DOHH2 (cell line): Measurements from ENCODE around the gene GBE1.

Source experiments
- H3F3A ChIP-seq: fragments of 200-600 bp; sonication (generic), shearing (Covaris generic); 2 replicates; pipeline ENCODE4 v1.6.0; 2016; ENCODE audit warnings: antibody characterized with exemption, mild to moderate bottlenecking; ENCODE audit not compliant: control insufficient read depth, insufficient read depth
- H3K27ac ChIP-seq: fragments of 200-600 bp; sonication (generic); 2 replicates; pipeline ENCODE4 v1.5.1; 2014; ENCODE audit warnings: low read depth, mild to moderate bottlenecking, low read length, moderate library complexity
- H3K27me3 ChIP-seq: fragments of 200-600 bp; sonication (generic); 2 replicates; pipeline ENCODE4 v1.6.1; 2014; ENCODE audit warnings: mild to moderate bottlenecking, low read length, mixed read lengths; ENCODE audit not compliant: control insufficient read depth
- H3K36me3 ChIP-seq: fragments of 200-600 bp; sonication (generic); 2 replicates; pipeline ENCODE4 v1.6.1; 2014; ENCODE audit warnings: mild to moderate bottlenecking, low read length, moderate library complexity, mixed read lengths; ENCODE audit not compliant: control insufficient read depth
- H3K4me1 ChIP-seq: fragments of 200-600 bp; sonication (generic); 2 replicates; pipeline ENCODE4 v1.6.1; 2014; ENCODE audit warnings: mild to moderate bottlenecking, low read length, mixed read lengths; ENCODE audit not compliant: control insufficient read depth
- H3K4me2 ChIP-seq: fragments of 200-600 bp; sonication (generic); 2 replicates; pipeline ENCODE4 v1.6.0; 2014; ENCODE audit warnings: mild to moderate bottlenecking, low read length, moderate library complexity
- H3K4me3 ChIP-seq: fragments of 200-600 bp; sonication (generic); 2 replicates; pipeline ENCODE4 v1.5.1; 2014; ENCODE audit warnings: mild to moderate bottlenecking, low read length, mixed read lengths
- H3K79me2 ChIP-seq: fragments of 200-600 bp; sonication (generic); 2 replicates; pipeline ENCODE4 v1.6.1; 2014; ENCODE audit warnings: mild to moderate bottlenecking, low read length, mixed read lengths; ENCODE audit not compliant: control insufficient read depth
- H3K9me2 ChIP-seq: fragments of 200-600 bp; sonication (generic); replicated peaks from 2 replicates; pipeline ENCODE4 v1.6.1; 2014; ENCODE audit warnings: mild to moderate bottlenecking, low read length, mixed read lengths; ENCODE audit not compliant: control insufficient read depth
- H3K9me3 ChIP-seq: fragments of 200-600 bp; sonication (generic); 2 replicates; pipeline ENCODE4 v1.6.1; 2014; ENCODE audit warnings: antibody characterized with exemption, low read length, mixed read lengths; ENCODE audit not compliant: control insufficient read depth, insufficient read depth
- H4K20me1 ChIP-seq: fragments of 200-600 bp; sonication (generic); 2 replicates; pipeline ENCODE4 v1.6.0; 2014; ENCODE audit warnings: low read depth, mild to moderate bottlenecking, antibody characterized with exemption, low read length, moderate library complexity; ENCODE audit not compliant: control insufficient read depth, insufficient read depth
- EZH2phosphoT487 ChIP-seq: fragments of 200-600 bp; sonication (generic); IDR thresholded peaks from 2 replicates; pipeline ENCODE4 v1.6.1; 2017; ENCODE audit warnings: borderline replicate concordance, mild to moderate bottlenecking, antibody characterized with exemption, low read length, moderate library complexity, mixed read lengths
- TF ChIP-seq, protein P1 (sequence below): fragments of 200-600 bp; sonication (generic); IDR thresholded peaks from one replicate; pipeline ENCODE4 v1.5.1; 2014; ENCODE audit warnings: antibody characterized with exemption, mild to moderate bottlenecking, low read depth, low read length; ENCODE audit not compliant: poor library complexity, severe bottlenecking

GBE1 gene

GRCh38 chr3:81684751-81685395 is 76.6 kb downstream of the GBE1 start:
- Histone ChIP-seq H3K27me3 (no peaks in the 10 kb centered on the region), H3K4me1 (no peaks in the 10 kb centered on the region), H3K9me2 (no peaks in the 10 kb centered on the region), H3F3A (no peaks in the 10 kb centered on the region), H3K27ac (no peak overlapping the region), H3K4me2 (no peak overlapping the region), H3K79me2 (no peaks in the 10 kb centered on the region), H4K20me1 (no peaks in the 10 kb centered on the region), H3K4me3 (no peak overlapping the region), H3K36me3 (no peaks in the 10 kb centered on the region), H3K9me3 (no peaks in the 10 kb centered on the region)
- TF ChIP-seq EZH2phosphoT487: no peak

DNA sequence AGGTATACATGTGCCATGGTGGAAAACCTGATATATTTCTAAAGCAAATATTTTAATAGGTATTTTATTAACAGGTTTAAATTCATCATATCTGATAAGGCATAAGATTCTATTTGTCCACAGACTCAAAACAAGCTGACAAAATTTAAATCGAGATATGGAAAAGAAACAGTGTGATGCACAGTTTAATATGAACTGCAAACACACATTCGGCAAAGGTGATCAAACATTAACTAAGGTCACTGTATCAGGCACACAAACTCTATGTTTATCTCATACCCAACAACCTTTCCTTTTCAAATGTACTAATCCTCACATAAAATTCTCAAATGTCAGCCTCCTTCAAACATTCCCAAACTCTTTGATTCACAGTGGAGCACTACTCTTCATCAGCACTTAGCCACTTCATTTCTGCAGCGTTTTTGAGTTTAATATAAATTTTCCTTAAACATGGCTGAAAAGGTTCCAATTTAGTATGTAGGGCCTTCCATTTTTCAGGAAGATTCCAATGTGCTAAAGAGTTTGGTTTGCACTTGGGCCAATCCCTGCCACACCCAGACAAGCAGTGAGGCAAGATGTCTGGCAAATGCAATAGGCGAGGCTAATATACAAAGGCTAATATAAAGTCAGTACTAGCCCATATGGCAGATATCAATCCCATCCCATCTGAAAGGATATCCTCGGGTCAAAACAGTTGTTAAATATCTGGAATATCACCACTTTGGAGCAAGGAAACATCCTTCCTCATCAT is 84.6 kb downstream of the GBE1 start:
- TF ChIP-seq, protein P1, sequence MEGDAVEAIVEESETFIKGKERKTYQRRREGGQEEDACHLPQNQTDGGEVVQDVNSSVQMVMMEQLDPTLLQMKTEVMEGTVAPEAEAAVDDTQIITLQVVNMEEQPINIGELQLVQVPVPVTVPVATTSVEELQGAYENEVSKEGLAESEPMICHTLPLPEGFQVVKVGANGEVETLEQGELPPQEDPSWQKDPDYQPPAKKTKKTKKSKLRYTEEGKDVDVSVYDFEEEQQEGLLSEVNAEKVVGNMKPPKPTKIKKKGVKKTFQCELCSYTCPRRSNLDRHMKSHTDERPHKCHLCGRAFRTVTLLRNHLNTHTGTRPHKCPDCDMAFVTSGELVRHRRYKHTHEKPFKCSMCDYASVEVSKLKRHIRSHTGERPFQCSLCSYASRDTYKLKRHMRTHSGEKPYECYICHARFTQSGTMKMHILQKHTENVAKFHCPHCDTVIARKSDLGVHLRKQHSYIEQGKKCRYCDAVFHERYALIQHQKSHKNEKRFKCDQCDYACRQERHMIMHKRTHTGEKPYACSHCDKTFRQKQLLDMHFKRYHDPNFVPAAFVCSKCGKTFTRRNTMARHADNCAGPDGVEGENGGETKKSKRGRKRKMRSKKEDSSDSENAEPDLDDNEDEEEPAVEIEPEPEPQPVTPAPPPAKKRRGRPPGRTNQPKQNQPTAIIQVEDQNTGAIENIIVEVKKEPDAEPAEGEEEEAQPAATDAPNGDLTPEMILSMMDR: no peak
- TF ChIP-seq EZH2phosphoT487: no peak

GRCh38 chr3:81674690-81675089 is 86.8 kb downstream of the GBE1 start:
- H4K20me1 ChIP-seq: no peaks in the 10 kb centered on the region
- no peaks in the 10 kb centered on the region for H3K79me2 ChIP-seq

More for the DNA sequence above, 84.6 kb downstream of the GBE1 start:
- Histone ChIP-seq H3K4me2 (no peak overlapping the region), H3K36me3 (no peaks in the 10 kb centered on the region), H3K9me3 (no peaks in the 10 kb centered on the region), H3K27ac (no peak overlapping the region), H3K9me2 (no peaks in the 10 kb centered on the region), H3K27me3 (no peaks in the 10 kb centered on the region), H3K4me3 (no peak overlapping the region), H4K20me1 (no peaks in the 10 kb centered on the region), H3K79me2 (no peaks in the 10 kb centered on the region), H3F3A (no peaks in the 10 kb centered on the region), H3K4me1 (no peaks in the 10 kb centered on the region)

More at GRCh38 chr3:81674690-81675089, 86.8 kb downstream of the GBE1 start:
- Histone ChIP-seq H3K27ac (no peak overlapping the region), H3F3A (no peaks in the 10 kb centered on the region), H3K9me3 (no peaks in the 10 kb centered on the region), H3K36me3 (no peaks in the 10 kb centered on the region), H3K27me3 (no peaks in the 10 kb centered on the region), H3K9me2 (no peaks in the 10 kb centered on the region), H3K4me3 (no peak overlapping the region), H3K4me1 (no peaks in the 10 kb centered on the region), H3K4me2 (no peak overlapping the region)
- TF ChIP-seq, protein P1: no peak
- TF ChIP-seq EZH2phosphoT487: no peak
